Prostate gland (tissue), 2 donors: Measurements from ENCODE around the gene NSMCE1. TPM values are rescaled to one million over a fixed set of nuclear protein-coding genes. Genes with fewer than 3 reads are reported as not detected.

Experiments
- DNase-seq: peaks from one replicate; pipeline ENCODE4 v3.0.0-alpha.2; 2019; ENCODE audit warnings: low spot score
- H3K27ac ChIP-seq, 2 donors: fragments of 200-600 bp; sonication (generic); 2 replicates each; pipeline ENCODE4 v1.5.1; 2017 to 2019
- H3K27me3 ChIP-seq: fragments of 200-600 bp; sonication (generic); replicated peaks from 2 replicates; pipeline ENCODE4 v1.5.1; 2019; ENCODE audit not compliant: insufficient read depth
- H3K36me3 ChIP-seq, 2 donors: fragments of 200-600 bp; sonication (generic); 1 replicate in 1 of 2; 2 replicates in 1 of 2; pipeline versions ENCODE4 v1.5.1 to v1.8.1; 2017 to 2019
- H3K4me1 ChIP-seq: fragments of 200-600 bp; sonication (generic); replicated peaks from 2 replicates; pipeline ENCODE4 v1.5.1; 2019
- H3K4me3 ChIP-seq, 2 donors: fragments of 200-600 bp; sonication (generic); 2 replicates each; pipeline ENCODE4 v1.5.1; 2017 to 2019
- H3K9me3 ChIP-seq: fragments of 200-600 bp; sonication (generic); 2 replicates; pipeline ENCODE4 v1.5.1; 2017
- POLR2A ChIP-seq: fragments of 450-650 bp; IDR thresholded peaks from one replicate; pipeline ENCODE4 v1.6.1; 2016; ENCODE audit warnings: antibody characterized with exemption, mild to moderate bottlenecking
- POLR2AphosphoS5 ChIP-seq: sonication (generic); formaldehyde crosslinking; IDR thresholded peaks from one replicate; pipeline ENCODE4 v1.6.1; 2017; ENCODE audit warnings: antibody characterized with exemption
- WGBS: methylation state at CpG from one replicate; pipeline ENCODE4 v1.1.5; 2018; 5-methylcytosine and 5-hydroxymethylcytosine counted together
- intact Hi-C: fragments of 100-400 bp; cut with DNase I; formaldehyde crosslinking; loops from one replicate; pipeline ENCODE4 v1.14.2; 2022
- total RNA-seq, 2 donors: library from RNA; depleted of rRNA; stranded (reverse); fragments of >200 nt; gene quantifications; one replicate each; pipeline ENCODE4 v1.1.0, GENCODE V29; 2016
- TF ChIP-seq, protein P1 (sequence below), 4 experiments: fragments of 200-600 bp in 2 of 4; fragments of 450-650 bp in 2 of 4; sonication (generic) in 2 of 4; IDR thresholded peaks; 1 replicate in 3 of 4; 2 replicates in 1 of 4; pipeline ENCODE4 v1.5.1; 2016 to 2019; ENCODE audit warnings: antibody characterized with exemption in 4 of 4, mild to moderate bottlenecking in 2 of 4, moderate library complexity in 2 of 4

NSMCE1 gene
- total RNA-seq, 2 donors from 2014 or later: 55.4 to 71.7 TPM

DNA sequence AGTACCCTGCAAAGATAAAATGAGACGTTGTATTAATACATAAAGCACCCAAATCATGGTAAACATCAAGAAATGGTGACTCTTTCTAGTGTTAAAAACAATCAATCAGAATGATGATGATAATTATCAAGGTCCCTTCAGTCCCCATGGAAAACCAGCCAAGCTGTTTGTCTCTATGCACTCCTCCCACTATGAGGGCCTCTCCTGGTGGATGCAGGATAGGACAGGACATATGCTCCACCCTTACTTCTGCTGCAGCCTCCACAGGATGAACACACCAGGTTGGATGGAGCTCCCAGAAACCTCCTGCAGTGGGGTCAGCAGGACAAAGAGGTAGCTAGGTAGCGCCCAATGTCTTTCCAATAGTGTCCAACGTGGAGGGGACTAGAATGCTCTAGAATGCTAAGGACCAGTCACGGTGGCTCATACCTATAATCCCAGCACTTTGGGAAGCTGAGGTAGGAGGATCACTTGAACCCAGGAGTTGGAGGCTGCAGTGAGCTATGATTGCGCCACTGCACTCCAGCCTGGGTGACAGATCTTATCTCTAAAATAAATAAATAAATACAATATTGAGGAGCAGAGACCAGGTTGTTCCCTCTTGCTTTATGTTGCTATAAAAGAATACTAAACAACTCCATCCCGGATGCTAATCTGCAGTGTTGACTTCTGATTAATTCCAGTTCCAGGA is 75.1 kb downstream of the NSMCE1 start:
- TF ChIP-seq POLR2A (no peak), POLR2AphosphoS5 (peak; percentile 37)
- TF ChIP-seq, protein P1, sequence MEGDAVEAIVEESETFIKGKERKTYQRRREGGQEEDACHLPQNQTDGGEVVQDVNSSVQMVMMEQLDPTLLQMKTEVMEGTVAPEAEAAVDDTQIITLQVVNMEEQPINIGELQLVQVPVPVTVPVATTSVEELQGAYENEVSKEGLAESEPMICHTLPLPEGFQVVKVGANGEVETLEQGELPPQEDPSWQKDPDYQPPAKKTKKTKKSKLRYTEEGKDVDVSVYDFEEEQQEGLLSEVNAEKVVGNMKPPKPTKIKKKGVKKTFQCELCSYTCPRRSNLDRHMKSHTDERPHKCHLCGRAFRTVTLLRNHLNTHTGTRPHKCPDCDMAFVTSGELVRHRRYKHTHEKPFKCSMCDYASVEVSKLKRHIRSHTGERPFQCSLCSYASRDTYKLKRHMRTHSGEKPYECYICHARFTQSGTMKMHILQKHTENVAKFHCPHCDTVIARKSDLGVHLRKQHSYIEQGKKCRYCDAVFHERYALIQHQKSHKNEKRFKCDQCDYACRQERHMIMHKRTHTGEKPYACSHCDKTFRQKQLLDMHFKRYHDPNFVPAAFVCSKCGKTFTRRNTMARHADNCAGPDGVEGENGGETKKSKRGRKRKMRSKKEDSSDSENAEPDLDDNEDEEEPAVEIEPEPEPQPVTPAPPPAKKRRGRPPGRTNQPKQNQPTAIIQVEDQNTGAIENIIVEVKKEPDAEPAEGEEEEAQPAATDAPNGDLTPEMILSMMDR (IDR thresholded peaks at IDR 0.05): no peak
- no peak overlapping the region for H3K4me3 ChIP-seq
- intact Hi-C loops: no loop called here
- DNase-seq: no peak
- no peaks in the 10 kb centered on the region for H3K27me3 ChIP-seq
- no peak overlapping the region for H3K27ac ChIP-seq
- H3K9me3 ChIP-seq: no peaks in the 10 kb centered on the region
- H3K36me3 ChIP-seq: no peaks in the 10 kb centered on the region
- whole genome bisulfite sequencing: 71% methylated on average over 6 of the region's 6 CpGs
- no peaks in the 10 kb centered on the region for H3K4me1 ChIP-seq

DNA sequence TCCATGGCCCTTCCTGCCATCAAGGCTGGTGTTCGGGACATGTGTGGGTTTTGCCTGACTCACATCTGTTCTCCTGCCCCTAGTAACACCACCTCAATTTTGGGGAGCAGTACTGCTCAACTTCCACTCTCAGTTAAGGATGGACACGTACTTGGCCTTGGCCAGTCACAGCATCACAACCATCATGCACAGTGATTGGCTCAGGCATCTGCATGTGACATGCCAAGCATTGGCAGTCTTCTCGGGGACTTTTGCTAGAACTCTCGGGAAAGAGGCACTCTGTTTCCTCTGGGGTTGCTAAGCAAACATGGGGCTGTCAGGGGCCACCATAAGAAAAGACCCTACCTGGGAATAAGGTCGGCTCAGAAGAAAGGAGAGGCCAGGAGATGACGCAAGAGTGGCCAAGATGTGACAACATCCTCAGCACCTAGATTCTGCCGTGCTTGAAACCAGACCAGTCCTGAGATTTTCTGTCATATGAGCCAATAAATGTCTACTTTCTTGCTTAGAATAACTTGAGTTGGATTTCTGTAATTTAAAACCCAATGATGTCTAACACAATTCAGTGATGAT is 77.1 kb downstream of the NSMCE1 start:
- no peak for DNase-seq
- Histone ChIP-seq H3K36me3 (no peaks in the 10 kb centered on the region), H3K27me3 (no peaks in the 10 kb centered on the region), H3K9me3 (no peaks in the 10 kb centered on the region), H3K4me3 (no peak overlapping the region), H3K4me1 (no peaks in the 10 kb centered on the region), H3K27ac (no peak overlapping the region)
- 59% methylated on average over 7 of the region's 7 CpGs for WGBS
- TF ChIP-seq POLR2AphosphoS5 (no peak), POLR2A (no peak)
- TF ChIP-seq, protein P1 (IDR thresholded peaks at IDR 0.05): no peak
- intact Hi-C loops: no loop called here

DNA sequence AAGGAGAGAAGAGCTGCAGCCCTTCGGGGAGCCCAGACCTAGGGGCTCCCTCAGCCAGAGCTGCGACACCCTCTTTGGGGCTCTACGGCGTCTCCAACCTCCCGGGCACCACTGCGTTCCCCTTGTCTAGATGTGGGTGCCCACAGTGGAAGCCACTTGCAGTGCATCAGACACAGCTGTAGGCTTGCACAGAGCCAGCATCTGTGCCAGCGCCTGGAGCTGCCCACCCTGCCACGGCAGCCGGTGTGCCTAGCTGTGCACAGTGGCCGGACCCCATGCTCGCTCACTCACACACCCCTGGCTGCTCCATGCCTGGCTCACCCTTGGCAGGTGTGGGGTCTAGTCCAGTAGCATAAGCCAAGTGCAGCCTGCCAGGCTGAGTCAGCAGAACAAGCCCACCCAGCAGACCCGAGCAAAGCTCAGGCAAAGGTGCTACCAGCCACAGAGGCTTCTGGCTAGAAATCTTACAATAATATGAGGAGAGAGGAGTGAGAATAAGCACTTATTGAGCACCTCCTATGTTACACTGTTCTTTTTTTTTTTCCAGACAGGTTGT is 78.2 kb downstream of the NSMCE1 start:
- intact Hi-C loops: no loop called here
- H3K4me3 ChIP-seq: no peak overlapping the region
- H3K9me3 ChIP-seq: no peaks in the 10 kb centered on the region
- no peak for TF ChIP-seq POLR2AphosphoS5
- H3K4me1 ChIP-seq: no peaks in the 10 kb centered on the region
- no peak overlapping the region for H3K27ac ChIP-seq
- no peaks in the 10 kb centered on the region for H3K36me3 ChIP-seq
- H3K27me3 ChIP-seq: no peaks in the 10 kb centered on the region
- 89% methylated on average over 12 of the region's 12 CpGs for WGBS
- no peak for DNase-seq

DNA sequence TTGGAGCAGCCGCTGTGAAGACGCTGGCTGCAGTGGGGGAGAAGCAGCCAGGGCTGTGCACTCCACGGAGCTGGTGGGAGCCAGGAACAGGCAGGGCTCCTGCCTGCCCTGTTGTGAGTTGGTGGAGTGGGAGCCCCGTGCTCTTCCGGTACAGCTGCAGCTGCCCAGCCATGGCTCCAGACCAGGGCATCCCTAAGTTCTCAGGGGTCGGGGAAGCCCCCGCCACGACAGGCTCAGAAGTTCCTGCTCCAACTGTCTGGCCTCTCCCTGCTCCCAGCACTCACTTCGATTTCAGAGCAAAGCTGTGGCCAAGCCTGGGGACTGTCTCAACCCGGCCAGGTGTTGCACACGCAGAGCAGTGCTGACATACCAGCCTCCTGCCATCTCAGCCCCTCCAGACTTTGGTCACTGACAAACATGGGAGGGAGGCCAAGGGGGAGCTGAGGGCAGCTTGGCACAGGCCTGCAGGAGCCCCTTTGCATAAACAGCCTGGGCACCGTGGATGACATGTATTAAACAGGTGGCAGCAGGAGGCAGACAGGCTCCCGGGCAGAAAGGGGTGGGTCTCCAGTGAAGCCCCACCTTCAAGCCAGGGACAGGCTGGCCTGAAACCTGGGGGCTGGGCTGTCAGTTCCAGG is 79.1 kb downstream of the NSMCE1 start:
- no peak for DNase-seq
- TF ChIP-seq POLR2AphosphoS5 (no peak), POLR2A (no peak)
- TF ChIP-seq, protein P1 (IDR thresholded peaks at IDR 0.05): no peak
- 51% methylated on average over 13 of the region's 13 CpGs for WGBS
- Histone ChIP-seq H3K27me3 (no peaks in the 10 kb centered on the region), H3K36me3 (no peaks in the 10 kb centered on the region), H3K9me3 (no peaks in the 10 kb centered on the region), H3K4me1 (no peaks in the 10 kb centered on the region), H3K27ac (no peak overlapping the region), H3K4me3 (no peak overlapping the region)
- intact Hi-C loops: no loop called here

DNA sequence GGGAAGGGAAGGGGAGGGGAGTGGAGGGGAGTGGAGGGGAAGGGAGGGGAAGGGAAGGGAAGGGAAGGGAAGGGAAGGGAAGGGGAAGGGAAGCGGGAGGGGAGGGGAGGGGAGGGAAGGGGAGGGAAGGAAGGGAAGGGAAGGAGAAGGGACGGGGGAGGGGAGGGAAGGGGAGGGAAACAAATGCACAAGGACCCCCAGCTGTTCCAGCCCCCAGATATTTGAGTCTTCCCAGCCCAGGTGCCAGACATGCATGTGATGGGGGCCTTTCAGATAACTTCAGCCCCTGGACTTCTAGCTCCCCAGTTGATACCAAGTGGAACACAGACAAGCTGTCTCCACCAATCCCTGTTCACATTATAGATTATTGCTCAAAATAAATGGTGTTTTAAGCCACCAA is 79.9 kb downstream of the NSMCE1 start:
- WGBS: 83% methylated on average over 2 of the region's 2 CpGs
- no peaks in the 10 kb centered on the region for H3K27me3 ChIP-seq
- no peak overlapping the region for H3K4me3 ChIP-seq
- no peaks in the 10 kb centered on the region for H3K36me3 ChIP-seq
- DNase-seq: no peak
- TF ChIP-seq POLR2A (no peak), POLR2AphosphoS5 (no peak)
- TF ChIP-seq, protein P1 (IDR thresholded peaks at IDR 0.05): no peak
- no peaks in the 10 kb centered on the region for H3K4me1 ChIP-seq
- no peak overlapping the region for H3K27ac ChIP-seq
- intact Hi-C loops: no loop called here
- H3K9me3 ChIP-seq: no peaks in the 10 kb centered on the region
